Endothelial cell (in vitro differentiated cells): ENCODE results near the gene PGGT1B. TPM values are rescaled to one million over a fixed set of nuclear protein-coding genes. Genes with fewer than 3 reads are reported as not detected.
"Not testable (repeated sequence)": the region's sequence is repeated elsewhere in the genome, so short reads cannot be mapped to it uniquely, and the experiment has no call there.

ENCODE experiments used
- DNase-seq: peaks from one replicate; pipeline ENCODE4 v3.0.0; 2021; ENCODE audit warnings: low spot score
- H3K27ac Mint-ChIP-seq: one replicate; pipeline ENCODE4 v1.8.0; 2021; ENCODE audit warnings: mixed read lengths, inconsistent platforms; ENCODE audit not compliant: unreplicated experiment
- H3K27me3 Mint-ChIP-seq: one replicate; pipeline ENCODE4 v1.8.0; 2021; ENCODE audit warnings: mild to moderate bottlenecking, moderate library complexity, mixed read lengths, inconsistent platforms; ENCODE audit not compliant: unreplicated experiment
- H3K36me3 Mint-ChIP-seq: one replicate; pipeline ENCODE4 v1.8.0; 2021; ENCODE audit warnings: mild to moderate bottlenecking, low read depth, mixed read lengths, inconsistent platforms; ENCODE audit not compliant: unreplicated experiment
- H3K4me1 Mint-ChIP-seq: one replicate; pipeline ENCODE4 v1.8.0; 2021; ENCODE audit warnings: mild to moderate bottlenecking, mixed read lengths, inconsistent platforms; ENCODE audit not compliant: unreplicated experiment
- H3K4me3 Mint-ChIP-seq: one replicate; pipeline ENCODE4 v1.8.0; 2021; ENCODE audit warnings: mild to moderate bottlenecking, mixed read lengths, inconsistent platforms; ENCODE audit not compliant: unreplicated experiment
- H3K9me3 Mint-ChIP-seq: one replicate; pipeline ENCODE4 v1.8.0; 2021; ENCODE audit warnings: mixed read lengths, inconsistent platforms; ENCODE audit not compliant: unreplicated experiment
- total RNA-seq: library from RNA; stranded (reverse); fragmentation: NEBNext Ultra II Directional; extraction: Animal tissue kit (Norgen Biotek cat#: 25700); gene quantifications from one replicate; pipeline ENCODE4 v1.2.1, GENCODE V29; 2021; ENCODE audit not compliant: unreplicated experiment
- TF ChIP-seq, protein P1 (sequence below): fragments of 200-600 bp; sonication (generic); IDR thresholded peaks from one replicate; pipeline ENCODE4 v1.5.0; 2021; ENCODE audit warnings: antibody characterized with exemption; ENCODE audit not compliant: unreplicated experiment

The PGGT1B gene
- total RNA-seq, 1 donor from 2014 or later, result 34.7 TPM

- DNase-seq, result no peak
- H3K4me3 Mint-ChIP-seq, result peak overlapping the region; percentile 96
- H3K9me3 Mint-ChIP-seq, result no peaks in the 10 kb centered on the region
- peaks cover 25% of the 10 kb centered on the region for H3K4me1 Mint-ChIP-seq
- H3K27ac Mint-ChIP-seq, result peak overlapping the region; percentile 97
- TF ChIP-seq, protein P1, sequence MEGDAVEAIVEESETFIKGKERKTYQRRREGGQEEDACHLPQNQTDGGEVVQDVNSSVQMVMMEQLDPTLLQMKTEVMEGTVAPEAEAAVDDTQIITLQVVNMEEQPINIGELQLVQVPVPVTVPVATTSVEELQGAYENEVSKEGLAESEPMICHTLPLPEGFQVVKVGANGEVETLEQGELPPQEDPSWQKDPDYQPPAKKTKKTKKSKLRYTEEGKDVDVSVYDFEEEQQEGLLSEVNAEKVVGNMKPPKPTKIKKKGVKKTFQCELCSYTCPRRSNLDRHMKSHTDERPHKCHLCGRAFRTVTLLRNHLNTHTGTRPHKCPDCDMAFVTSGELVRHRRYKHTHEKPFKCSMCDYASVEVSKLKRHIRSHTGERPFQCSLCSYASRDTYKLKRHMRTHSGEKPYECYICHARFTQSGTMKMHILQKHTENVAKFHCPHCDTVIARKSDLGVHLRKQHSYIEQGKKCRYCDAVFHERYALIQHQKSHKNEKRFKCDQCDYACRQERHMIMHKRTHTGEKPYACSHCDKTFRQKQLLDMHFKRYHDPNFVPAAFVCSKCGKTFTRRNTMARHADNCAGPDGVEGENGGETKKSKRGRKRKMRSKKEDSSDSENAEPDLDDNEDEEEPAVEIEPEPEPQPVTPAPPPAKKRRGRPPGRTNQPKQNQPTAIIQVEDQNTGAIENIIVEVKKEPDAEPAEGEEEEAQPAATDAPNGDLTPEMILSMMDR, result no peak
- no peaks in the 10 kb centered on the region for H3K27me3 Mint-ChIP-seq
- H3K36me3 Mint-ChIP-seq, result peaks cover 3% of the 10 kb centered on the region
Observed at GRCh38 chr5:115263078-115263380, 352 bp upstream of the PGGT1B start.

DNA sequence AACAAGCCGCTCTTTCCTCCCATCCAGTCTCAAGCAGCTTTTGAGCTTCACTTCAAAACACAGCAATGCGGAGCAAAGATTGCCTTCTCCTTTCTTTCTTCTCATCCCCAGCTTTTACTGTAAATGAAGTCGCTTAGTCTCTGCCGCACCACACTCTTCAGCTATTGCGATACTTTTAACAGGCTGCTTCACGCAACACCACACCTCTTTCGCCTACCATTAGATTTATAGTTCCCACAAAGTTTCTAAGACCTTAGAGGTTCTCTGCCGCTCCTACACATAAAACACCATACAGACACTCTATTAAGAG is 711 bp downstream of the PGGT1B start:
- Mint-ChIP-seq H3K27ac (peak overlapping the region; percentile 97), H3K27me3 (no peaks in the 10 kb centered on the region), H3K9me3 (no peaks in the 10 kb centered on the region), H3K4me1 (peaks cover 25% of the 10 kb centered on the region), H3K4me3 (peak overlapping the region; percentile 96), H3K36me3 (peaks cover 3% of the 10 kb centered on the region)
- DNase-seq, result no peak
- TF ChIP-seq, protein P1, result no peak

DNA sequence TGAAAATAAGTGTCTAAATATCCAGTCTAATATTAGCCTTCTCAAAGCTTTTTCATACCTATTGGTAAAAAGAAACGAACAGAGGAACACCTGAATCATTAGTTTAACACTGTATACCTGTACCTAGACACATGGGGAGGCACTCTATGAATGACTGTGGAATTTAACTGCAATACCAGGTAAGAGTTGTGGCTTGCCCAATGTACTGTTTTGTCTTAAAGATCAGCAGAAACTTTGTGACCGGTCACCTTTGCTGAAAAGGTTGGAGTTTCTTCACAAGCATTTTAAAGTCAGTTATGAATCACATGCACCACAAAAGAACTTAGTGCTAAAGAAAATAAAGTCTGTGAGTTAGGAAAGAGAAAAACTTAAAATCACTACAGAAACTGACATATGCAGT is 2.4 kb downstream of the PGGT1B start:
- DNase-seq, result no peak
- Mint-ChIP-seq H3K4me3 (no peak overlapping the region), H3K27ac (no peak overlapping the region)

GRCh38 chr5:115257981-115258380 is 4.7 kb downstream of the PGGT1B start:
- peaks cover 2% of the 10 kb centered on the region for H3K36me3 Mint-ChIP-seq
- H3K4me1 Mint-ChIP-seq, result peaks cover 27% of the 10 kb centered on the region
- H3K27me3 Mint-ChIP-seq, result no peaks in the 10 kb centered on the region
- no peak overlapping the region for H3K27ac Mint-ChIP-seq
- H3K9me3 Mint-ChIP-seq, result no peaks in the 10 kb centered on the region
- DNase-seq, result no peak
- no peak overlapping the region for H3K4me3 Mint-ChIP-seq
- TF ChIP-seq, protein P1, result no peak

More for the DNA sequence above, 2.4 kb downstream of the PGGT1B start:
- Mint-ChIP-seq H3K27me3 (no peaks in the 10 kb centered on the region), H3K36me3 (peaks cover 3% of the 10 kb centered on the region), H3K9me3 (no peaks in the 10 kb centered on the region), H3K4me1 (peaks cover 30% of the 10 kb centered on the region)
- TF ChIP-seq, protein P1, result no peak

GRCh38 chr5:115249379-115249778 is 13.3 kb downstream of the PGGT1B start:
- not testable (repeated sequence) for H3K27me3 Mint-ChIP-seq, H3K36me3 Mint-ChIP-seq, H3K4me1 Mint-ChIP-seq, H3K27ac Mint-ChIP-seq, H3K9me3 Mint-ChIP-seq, H3K4me3 Mint-ChIP-seq, DNase-seq
